Transverse colon (tissue), 4 donors: Measurements from ENCODE around the gene ARHGAP12. TPM values are rescaled to one million over a fixed set of nuclear protein-coding genes. Genes with fewer than 3 reads are reported as not detected.
"Not testable (repeated sequence)": the region's sequence is repeated elsewhere in the genome, so short reads cannot be mapped to it uniquely, and the experiment has no call there.

Source experiments
- DNase-seq: peaks from one replicate; pipeline ENCODE4 v3.0.0-alpha.2; 2019
- H3K27ac ChIP-seq, 4 donors: fragments of 200-600 bp; sonication (generic); 2 replicates each; pipeline ENCODE4 v1.5.1; 2016 to 2018; ENCODE audit warnings: inconsistent platforms in 4 of 4
- H3K27me3 ChIP-seq: fragments of 200-600 bp; sonication (generic); 2 replicates; pipeline ENCODE4 v1.5.1; 2017; ENCODE audit warnings: inconsistent platforms
- H3K36me3 ChIP-seq, 4 donors: fragments of 200-600 bp; sonication (generic); 2 replicates each; pipeline ENCODE4 v1.5.1; 2017 to 2019; ENCODE audit warnings: inconsistent platforms in 4 of 4
- H3K4me1 ChIP-seq, 4 donors: fragments of 200-600 bp; sonication (generic); 2 replicates each; pipeline ENCODE4 v1.5.1; 2017 to 2020; ENCODE audit warnings: inconsistent platforms in 4 of 4
- H3K4me3 ChIP-seq, 4 donors: fragments of 200-600 bp; sonication (generic); 1 replicate in 1 of 4; 2 replicates in 3 of 4; pipeline versions ENCODE4 v1.5.1 to v1.6.1; 2017 to 2019; ENCODE audit warnings: inconsistent platforms in 4 of 4
- H3K9me3 ChIP-seq, 2 donors: fragments of 200-600 bp; sonication (generic); 2 replicates each; pipeline ENCODE4 v1.5.1; 2017 to 2019; ENCODE audit warnings: inconsistent platforms in 2 of 2
- EP300 ChIP-seq: sonication (generic); formaldehyde crosslinking; IDR thresholded peaks from one replicate; pipeline ENCODE4 v1.6.1; 2017; ENCODE audit warnings: antibody characterized with exemption, low read depth
- POLR2A ChIP-seq: fragments of 450-650 bp; IDR thresholded peaks from one replicate; pipeline ENCODE4 v1.6.1; 2016; ENCODE audit warnings: antibody characterized with exemption, mild to moderate bottlenecking, moderate library complexity
- POLR2AphosphoS5 ChIP-seq, 3 donors: sonication (generic); formaldehyde crosslinking; IDR thresholded peaks; one replicate each; pipeline ENCODE4 v1.6.1; 2016; ENCODE audit warnings: antibody characterized with exemption in 3 of 3
- WGBS, 2 donors: methylation state at CpG; one replicate each; pipeline ENCODE4 v1.1.5; 2018; ENCODE audit warnings: low coverage in 1 of 2; 5-methylcytosine and 5-hydroxymethylcytosine counted together
- in situ Hi-C, 4 donors: fragments of 200-750 bp; cut with MboI; loops; one replicate each; pipeline versions ENCODE4 v1.15.0 to v1.15.1; 2017; ENCODE audit warnings: low sequenced_read_pairs in 3 of 4, low pct_ligation_motif_present in 1 of 4, low pct_unique_long_range_greater_than_20kb in 1 of 4
- intact Hi-C: fragments of 100-400 bp; cut with DNase I; formaldehyde crosslinking; loops from one replicate; pipeline ENCODE4 v1.15.1; 2023; ENCODE audit warnings: low total_unique reads
- total RNA-seq, 4 donors: library from RNA; depleted of rRNA; stranded (reverse); fragments of >200 nt; gene quantifications; one replicate each; pipeline ENCODE4 v1.1.0, GENCODE V29; 2016
- TF ChIP-seq, protein P1 (sequence below), 5 experiments: fragments of 200-600 bp in 3 of 5; fragments of 450-650 bp in 2 of 5; sonication (generic) in 3 of 5; IDR thresholded peaks; 1 replicate in 2 of 5; 2 replicates in 3 of 5; pipeline ENCODE4 v1.5.1; 2016 to 2017; ENCODE audit warnings: antibody characterized with exemption in 5 of 5, inconsistent platforms in 3 of 5, mild to moderate bottlenecking in 2 of 5, moderate library complexity in 1 of 5

The ARHGAP12 gene
- total RNA-seq, 4 donors from 2014 or later: 19.9 to 60.5 (median 46.1) TPM

- 74 to 85% methylated on average over 4 of the region's 4 CpGs for WGBS, 2 donors
- H3K9me3 ChIP-seq: no peaks in the 10 kb centered on the region
- no peak for DNase-seq
- no peak for TF ChIP-seq POLR2A
- no peak for TF ChIP-seq POLR2AphosphoS5 (IDR thresholded peaks at IDR 0.05)
- no peak for TF ChIP-seq EP300
- TF ChIP-seq, protein P1, sequence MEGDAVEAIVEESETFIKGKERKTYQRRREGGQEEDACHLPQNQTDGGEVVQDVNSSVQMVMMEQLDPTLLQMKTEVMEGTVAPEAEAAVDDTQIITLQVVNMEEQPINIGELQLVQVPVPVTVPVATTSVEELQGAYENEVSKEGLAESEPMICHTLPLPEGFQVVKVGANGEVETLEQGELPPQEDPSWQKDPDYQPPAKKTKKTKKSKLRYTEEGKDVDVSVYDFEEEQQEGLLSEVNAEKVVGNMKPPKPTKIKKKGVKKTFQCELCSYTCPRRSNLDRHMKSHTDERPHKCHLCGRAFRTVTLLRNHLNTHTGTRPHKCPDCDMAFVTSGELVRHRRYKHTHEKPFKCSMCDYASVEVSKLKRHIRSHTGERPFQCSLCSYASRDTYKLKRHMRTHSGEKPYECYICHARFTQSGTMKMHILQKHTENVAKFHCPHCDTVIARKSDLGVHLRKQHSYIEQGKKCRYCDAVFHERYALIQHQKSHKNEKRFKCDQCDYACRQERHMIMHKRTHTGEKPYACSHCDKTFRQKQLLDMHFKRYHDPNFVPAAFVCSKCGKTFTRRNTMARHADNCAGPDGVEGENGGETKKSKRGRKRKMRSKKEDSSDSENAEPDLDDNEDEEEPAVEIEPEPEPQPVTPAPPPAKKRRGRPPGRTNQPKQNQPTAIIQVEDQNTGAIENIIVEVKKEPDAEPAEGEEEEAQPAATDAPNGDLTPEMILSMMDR (IDR thresholded peaks at IDR 0.05): no peak
- peaks cover 0 to 8% (median 0%) of the 10 kb centered on the region in 4 donors for H3K4me1 ChIP-seq
- in situ Hi-C loops: no loop called here
- no peak overlapping the region for H3K27ac ChIP-seq
- H3K4me3 ChIP-seq: no peak overlapping the region
- H3K36me3 ChIP-seq: no peaks in the 10 kb centered on the region
- intact Hi-C loops: no loop called here
- H3K27me3 ChIP-seq: no peaks in the 10 kb centered on the region
These were observed 45.9 kb upstream of the ARHGAP12 start for GRCh38 chr10:31974434-31975124.

GRCh38 chr10:31972519-31973041 lies 43.9 kb upstream of the ARHGAP12 start:
- in situ Hi-C loops (no loop called here), intact Hi-C loops (no loop called here)
- H3K27ac ChIP-seq: no peak overlapping the region
- no peak for TF ChIP-seq POLR2AphosphoS5 (IDR thresholded peaks at IDR 0.05)
- TF ChIP-seq, protein P1 (IDR thresholded peaks at IDR 0.05): no peak
- TF ChIP-seq POLR2A: no peak
- no peak for TF ChIP-seq EP300
- no peaks in the 10 kb centered on the region for H3K36me3 ChIP-seq
- no peaks in the 10 kb centered on the region for H3K9me3 ChIP-seq
- WGBS, 2 donors: 93 to 100% methylated on average over 1 to 9 of the region's 9 CpGs
- peaks cover 0 to 2% (median 0%) of the 10 kb centered on the region in 4 donors for H3K4me1 ChIP-seq
- DNase-seq: no peak
- H3K27me3 ChIP-seq: no peaks in the 10 kb centered on the region
- no peak overlapping the region for H3K4me3 ChIP-seq

GRCh38 chr10:31969847-31970246 lies 41.2 kb upstream of the ARHGAP12 start:
- no CpG with 5 or more reads among the region's 32 CpGs for WGBS, 2 donors
- intact Hi-C loops: not testable (repeated sequence)

DNA sequence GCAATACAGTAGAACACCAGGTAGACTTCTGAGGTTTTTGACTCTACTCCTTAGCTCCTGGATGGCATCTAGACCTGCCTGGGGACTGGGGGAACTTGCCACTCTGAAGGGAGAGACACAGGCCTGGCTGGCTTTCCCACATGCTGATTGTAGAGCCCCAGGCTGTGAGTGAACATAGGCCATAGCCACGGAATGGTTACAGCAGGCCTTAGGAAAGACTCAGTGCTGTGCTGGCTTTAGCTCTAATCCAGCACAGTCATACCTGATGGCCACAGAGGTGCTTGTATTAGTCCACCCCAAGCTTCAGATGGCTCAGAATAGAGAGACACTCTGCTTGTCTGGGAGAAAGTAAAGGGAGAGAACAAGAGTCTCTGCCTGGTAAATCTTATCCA lies 35.0 kb upstream of the ARHGAP12 start:
- Histone ChIP-seq H3K36me3 (no peaks in the 10 kb centered on the region), H3K27me3 (no peaks in the 10 kb centered on the region), H3K4me1 (peaks cover 0 to 14% (median 2%) of the 10 kb centered on the region in 4 donors), H3K27ac (no peak overlapping the region), H3K9me3 (no peaks in the 10 kb centered on the region), H3K4me3 (no peak overlapping the region)
- in situ Hi-C loops: no loop called here
- intact Hi-C loops: no loop called here
- DNase-seq: no peak
- 100% methylated on average over 1 of the region's 1 CpG; no CpG with 5 or more reads in 1 of the 2 donors for WGBS, 2 donors
- no peak for TF ChIP-seq EP300
- TF ChIP-seq POLR2AphosphoS5 (IDR thresholded peaks at IDR 0.05): no peak
- no peak for TF ChIP-seq POLR2A
- TF ChIP-seq, protein P1 (IDR thresholded peaks at IDR 0.05): no peak

More at GRCh38 chr10:31969847-31970246, 41.2 kb upstream of the ARHGAP12 start:
- H3K9me3 ChIP-seq, H3K4me3 ChIP-seq, H3K27me3 ChIP-seq, H3K36me3 ChIP-seq, DNase-seq, H3K4me1 ChIP-seq, in situ Hi-C loops, H3K27ac ChIP-seq: not testable (repeated sequence)
